ENCODE data around the gene FAP. TPM values are rescaled to one million over a fixed set of nuclear protein-coding genes. Genes with fewer than 3 reads are reported as not detected.

The FAP gene
- total and polyA plus RNA-seq, 2 donors (not counting 3 experiments of a cell fraction or from before 2014, with no cell fraction given): 1.1 TPM; not detected in 1

GRCh38 chr2:162174746-162175145 lies 68.5 kb downstream of the FAP start:
- Histone ChIP-seq H4K20me1 (replicated peaks; ENCODE audit: control insufficient read depth, extremely low read depth, insufficient read depth, low read length) (no peaks in the 10 kb centered on the region), H3K4me3 (replicated peaks in 1 of 3; ENCODE audit: insufficient read depth in 1 of 3, low read depth in 1 of 3, low read length in 3 of 3) (no peak overlapping the region), H3K36me3 (ENCODE audit: control insufficient read depth in 2 of 2, extremely low read depth in 1 of 2, insufficient read depth in 2 of 2, low read length in 2 of 2) (no peaks in the 10 kb centered on the region), H3K4me1 (ENCODE audit: control insufficient read depth, extremely low read depth, insufficient read depth, low read length) (no peaks in the 10 kb centered on the region), H2AFZ (ENCODE audit: low read depth, low read length) (no peak overlapping the region), H3K27me3 (ENCODE audit: control insufficient read depth in 2 of 2, insufficient read depth in 2 of 2, low read length in 2 of 2) (peaks cover 1 to 12% of the 10 kb centered on the region in 2 experiments), H3K79me2 (ENCODE audit: control insufficient read depth, insufficient read depth, low read length) (no peaks in the 10 kb centered on the region), H3K4me2 (ENCODE audit: insufficient read depth, low read length) (no peak overlapping the region), H3K9me1 (replicated peaks; ENCODE audit: control insufficient read depth, extremely low read depth, insufficient read depth, low read length) (no peaks in the 10 kb centered on the region), H3K9ac (replicated peaks; ENCODE audit: extremely low read depth, insufficient read depth, low read length) (no peak overlapping the region), H3K9me3 (replicated peaks; ENCODE audit: control insufficient read depth, insufficient read depth, low read length) (no peaks in the 10 kb centered on the region), H3K27ac (ENCODE audit: insufficient read depth, low read depth, low read length) (no peak overlapping the region)
- DNase-seq (ENCODE audit: low read depth, low spot score) (no peak), FAIRE-seq (no peak)
- intact Hi-C loops (cut with micrococcal nuclease): no loop called here
- TF ChIP-seq EZH2 (IDR thresholded peaks at IDR 0.05; ENCODE audit: borderline replicate concordance, low read depth, low read length, severe bottlenecking) (no peak), JUN (IDR thresholded peaks at IDR 0.05; ENCODE audit: borderline replicate concordance, insufficient read depth, insufficient read length, low read depth) (no peak), GATA2 (IDR thresholded peaks at IDR 0.05; ENCODE audit: insufficient read depth, insufficient read length, low read depth, low read length) (no peak), MAX (IDR thresholded peaks at IDR 0.05; ENCODE audit: insufficient read depth, insufficient read length) (no peak), CTCF (IDR thresholded peaks at IDR 0.05; ENCODE audit: extremely low read depth in 1 of 2, insufficient read depth in 1 of 2, low read depth in 1 of 2, low read length in 2 of 2) (no peak), MYC (IDR thresholded peaks at IDR 0.05; ENCODE audit: low read depth, low read length) (no peak), POLR2AphosphoS5 (IDR thresholded peaks at IDR 0.05; ENCODE audit: insufficient read depth, low read depth, low read length) (no peak), POLR2A (IDR thresholded peaks at IDR 0.05; ENCODE audit: low read depth, low read length) (no peak)
- CTCF ChIA-PET: interaction anchor here (0.8 kb wide), 1 partner anchor 26 kb away, joined by 3 read pairs; no protein-coding TSS in a partner anchor
- dilution Hi-C loops (cut with MboI; ENCODE audit: extremely low pct_ligation_motif_present, low sequenced_read_pairs): no loop called here
- POLR2A ChIA-PET: no interaction called here
- no TSS peak for BruUV-seq (replicated peaks)
